ENCODE measurements around the gene DNASE1L2.

- no peak for TF ChIP-seq CTCF (IDR thresholded peaks at IDR 0.05; ENCODE audit: poor library complexity)
- no peak for TF ChIP-seq EZH2 (IDR thresholded peaks at IDR 0.05; ENCODE audit: borderline replicate concordance)
Observed at GRCh38 chr16:2236337-2237101, at the start of gene DNASE1L2.

Data from hepatocyte (in vitro differentiated cells).